K562 (cell line): ENCODE measurements around the gene TAF1B. TPM values are rescaled to one million over a fixed set of nuclear protein-coding genes. Genes with fewer than 3 reads are reported as not detected.

Experiments
- ATAC-seq: fragments of 200-7000 bp; cut with Tn5 transposase; 3 replicates; pipeline ENCODE4 v1.9.1; 2020; ENCODE audit warnings: moderate library complexity
- BruUV-seq: library from RNA; stranded (reverse); fragments of 400-500 nt; replicated peaks from 2 replicates; lab custom pipeline; 2021; lab: Mats Ljungman, UMichigan
- CTCF ChIA-PET: fragments of 300-600 bp; formaldehyde crosslinking; extraction: SDS; loops from one replicate; lab custom pipeline; 2021; ENCODE audit warnings: low intra/inter-chr PET ratio; lab: Yijun Ruan, JAX
- POLR2A ChIA-PET: fragments of 300-600, 350-650 bp; sonication (Branson Sonifier 250); formaldehyde crosslinking; extraction: SDS; loops from one replicate; lab custom pipeline; 2021; ENCODE audit warnings: antibody characterized with exemption, inconsistent platforms; lab: Yijun Ruan, JAX
- DNase-seq, 4 experiments: peaks; one replicate each; pipeline versions ENCODE4 v3.0.0 to v3.0.0-alpha.2; 2011 to 2018; ENCODE audit warnings: low spot score in 3 of 4, mixed read lengths in 3 of 4; ENCODE audit errors: extremely low read depth in 1 of 4
- FAIRE-seq: peaks from 2 replicates; lab custom pipeline; 2011; peaks lifted over from hg19 to GRCh38; lab: Jason Lieb, UNC
- H2AFZ ChIP-seq: 2 replicates; pipeline ENCODE4 v1.6.0; 2011; ENCODE audit warnings: low read depth, low read length, control low read depth, inconsistent platforms
- H3K27ac ChIP-seq: fragments of 200-600 bp; 3 replicates; pipeline ENCODE4 v1.8.0; 2011; ENCODE audit warnings: low read depth, mild to moderate bottlenecking, control low read depth, inconsistent platforms, low read length, moderate library complexity, mixed read lengths; ENCODE audit errors: extremely low read depth
- H3K27me3 ChIP-seq, 2 experiments: fragments of 300-600 bp in 1 of 2; 2 replicates in 1 of 2; 3 replicates in 1 of 2; pipeline versions ENCODE4 v1.6.0 to v1.8.0; 2011; ENCODE audit warnings: inconsistent platforms in 2 of 2, low read length in 2 of 2, mild to moderate bottlenecking in 1 of 2, mixed read lengths in 1 of 2, moderate library complexity in 1 of 2; ENCODE audit not compliant: control insufficient read depth in 2 of 2, insufficient read depth in 2 of 2
- H3K36me3 ChIP-seq: fragments of 300-600 bp; 3 replicates; pipeline ENCODE4 v1.8.0; 2011; ENCODE audit warnings: mild to moderate bottlenecking, low read length, inconsistent platforms; ENCODE audit not compliant: control insufficient read depth, insufficient read depth
- H3K4me1 ChIP-seq, 2 experiments: fragments of 200-600 bp in 1 of 2; replicated peaks in 1 of 2; 2 replicates in 1 of 2; 3 replicates in 1 of 2; pipeline versions ENCODE4 v1.5.1 to v1.8.0; 2011; ENCODE audit warnings: inconsistent platforms in 2 of 2, low read length in 2 of 2, mild to moderate bottlenecking in 1 of 2, mixed read lengths in 1 of 2, moderate library complexity in 1 of 2; ENCODE audit not compliant: control insufficient read depth in 2 of 2, insufficient read depth in 2 of 2
- H3K4me2 ChIP-seq: 2 replicates; pipeline ENCODE4 v1.6.1; 2011; ENCODE audit warnings: low read length, control low read depth, inconsistent platforms, mixed read lengths; ENCODE audit not compliant: insufficient read depth
- H3K4me3 ChIP-seq: fragments of 200-600 bp; sonication (generic), shearing (Covaris generic); 2 replicates; pipeline ENCODE4 v1.5.1; 2016; ENCODE audit warnings: control low read depth, inconsistent platforms
- H3K79me2 ChIP-seq: fragments of 200-600 bp; 3 replicates; pipeline ENCODE4 v1.8.0; 2011; ENCODE audit warnings: low read length, inconsistent platforms; ENCODE audit not compliant: control insufficient read depth, insufficient read depth
- H3K9ac ChIP-seq, 2 experiments: 2 replicates each; pipeline versions ENCODE4 v1.6.0 to v1.6.1; 2011; ENCODE audit warnings: low read depth in 2 of 2, low read length in 2 of 2, control low read depth in 1 of 2, inconsistent platforms in 1 of 2, mild to moderate bottlenecking in 1 of 2, mixed read lengths in 1 of 2; ENCODE audit not compliant: insufficient read depth in 1 of 2
- H3K9me1 ChIP-seq: one replicate; pipeline ENCODE4 v1.6.0; 2011; ENCODE audit warnings: inconsistent platforms, mild to moderate bottlenecking, low read length, moderate library complexity; ENCODE audit not compliant: control insufficient read depth, insufficient read depth
- H3K9me3 ChIP-seq: replicated peaks from 2 replicates; pipeline ENCODE4 v1.5.1; 2011; ENCODE audit warnings: low read depth, low read length, inconsistent platforms; ENCODE audit not compliant: control insufficient read depth, insufficient read depth
- H4K20me1 ChIP-seq: replicated peaks from 2 replicates; pipeline ENCODE4 v1.6.1; 2011; ENCODE audit warnings: low read length, inconsistent platforms, mixed read lengths; ENCODE audit not compliant: control insufficient read depth, insufficient read depth
- BCOR ChIP-seq: fragments of 450-650 bp; IDR thresholded peaks from 2 replicates; pipeline ENCODE4 v1.6.1; 2016
- BRD4 ChIP-seq: fragments of 200-600 bp; sonication (generic); IDR thresholded peaks from 2 replicates; pipeline ENCODE4 v1.6.1; 2017; ENCODE audit warnings: inconsistent platforms
- DMBX1 ChIP-seq: fragments of 250-450 bp; sonication (Bioruptor Pico); IDR thresholded peaks from 2 replicates; pipeline ENCODE4 v1.8.0; 2022; ENCODE audit warnings: inconsistent platforms, mild to moderate bottlenecking, moderate library complexity, borderline replicate concordance
- E2F3 ChIP-seq: fragments of 250-450 bp; sonication (Bioruptor Pico); IDR thresholded peaks from 2 replicates; pipeline ENCODE4 v1.4.0; 2020; ENCODE audit warnings: mild to moderate bottlenecking
- FOXA3 ChIP-seq, 2 experiments: fragments of 450-650 bp in 1 of 2; sonication (generic) in 1 of 2; formaldehyde crosslinking; IDR thresholded peaks in 1 of 2; conservative IDR thresholded peaks in 1 of 2; 2 replicates each; pipeline versions ENCODE4 v1.4.0 to v1.8.0; 2020 to 2022; ENCODE audit warnings: mild to moderate bottlenecking in 2 of 2, missing genetic modification reagents in 1 of 2
- GTF2E2 ChIP-seq: fragments of 200-800 bp; sonication (Bioruptor generic); IDR thresholded peaks from 2 replicates; pipeline ENCODE4 v1.6.1; 2016; ENCODE audit warnings: missing genetic modification characterization, missing compliant biosample characterization
- PHF8 ChIP-seq: fragments of 200-600 bp; sonication (generic); IDR thresholded peaks from 2 replicates; pipeline ENCODE4 v1.6.1; 2012; ENCODE audit warnings: mixed run types, mild to moderate bottlenecking, inconsistent platforms, low read length, moderate library complexity, borderline replicate concordance
- RBM25 ChIP-seq: fragments of 200-400 bp; formaldehyde crosslinking; IDR thresholded peaks from 2 replicates; pipeline ENCODE4 v1.6.1; 2018; ENCODE audit warnings: low read length, low read depth, moderate library complexity; ENCODE audit not compliant: severe bottlenecking
- RBM39 ChIP-seq: fragments of 200-400 bp; formaldehyde crosslinking; optimal IDR thresholded peaks from 2 replicates; pipeline ENCODE3; 2018; ENCODE audit warnings: low read depth, low read length
- RCOR1 ChIP-seq, 2 experiments: IDR thresholded peaks; 2 replicates each; pipeline ENCODE4 v1.6.1; 2012; ENCODE audit warnings: low read depth in 2 of 2, low read length in 2 of 2, borderline replicate concordance in 1 of 2, improper control_type of control experiment in 1 of 2
- SIN3A ChIP-seq, 2 experiments: fragments of 150-350 bp in 1 of 2; IDR thresholded peaks; 2 replicates each; pipeline ENCODE4 v1.6.1; 2011 to 2016; ENCODE audit warnings: borderline replicate concordance in 2 of 2, low read depth in 2 of 2, low read length in 2 of 2, mild to moderate bottlenecking in 2 of 2, moderate library complexity in 2 of 2; ENCODE audit not compliant: control insufficient read depth in 1 of 2
- SMAD3 ChIP-seq: fragments of 450-650 bp; formaldehyde crosslinking; conservative IDR thresholded peaks from 2 replicates; pipeline ENCODE4 v1.4.0; 2020; ENCODE audit warnings: mild to moderate bottlenecking
- SMARCC2 ChIP-seq: fragments of 450-650 bp; IDR thresholded peaks from 2 replicates; pipeline ENCODE4 v1.6.1; 2017; ENCODE audit warnings: antibody characterized with exemption, moderate library complexity, mild to moderate bottlenecking, low read depth
- SMC3 ChIP-seq: conservative IDR thresholded peaks from 2 replicates; pipeline ENCODE4 v1.6.1; 2011; ENCODE audit warnings: low read depth, low read length, improper control_type of control experiment; ENCODE audit not compliant: insufficient read depth
- TAF9B ChIP-seq: fragments of 450-650 bp; IDR thresholded peaks from 2 replicates; pipeline ENCODE4 v1.6.1; 2018; ENCODE audit warnings: mild to moderate bottlenecking; ENCODE audit not compliant: partially characterized antibody
- ZNF121 ChIP-seq: sonication (generic); formaldehyde crosslinking; conservative IDR thresholded peaks from 2 replicates; pipeline ENCODE4 v1.8.0; 2022; ENCODE audit warnings: missing genetic modification reagents
- ZNF584 ChIP-seq: fragments of 200-800 bp; sonication (Bioruptor generic); IDR thresholded peaks from 2 replicates; pipeline ENCODE4 v1.6.1; 2016; ENCODE audit warnings: low read depth, mild to moderate bottlenecking, missing genetic modification characterization, missing compliant biosample characterization
- whole genome bisulfite sequencing: fragments of 100-300 bp; shearing (Covaris generic); methylation state at CpG from one replicate; pipeline ENCODE4 v1.1.6; 2016; ENCODE audit warnings: low coverage, mixed read lengths; ENCODE audit not compliant: insufficient coverage; ENCODE audit errors: missing lambda C conversion rate; 5-methylcytosine and 5-hydroxymethylcytosine counted together
- in situ Hi-C: fragments of 300-500 bp; cut with MboI; formaldehyde crosslinking; loops from 4 replicates; pipeline ENCODE4 v1.15.0; 2018; ENCODE audit warnings: inconsistent platforms, mixed read lengths
- intact Hi-C: fragments of 100-400 bp; cut with micrococcal nuclease; formaldehyde crosslinking; loops from 2 replicates; pipeline ENCODE4 v1.14.2; 2022
- polyA plus RNA-seq, 8 experiments: library from polyadenylated mRNA; depleted of rRNA in 4 of 8; stranded (reverse) in 5 of 8; unstranded in 3 of 8; fragments of >200 nt; fragmentation: Nextera tagmentation in 2 of 8; fragmentation: Illumina TruSeq in 1 of 8; extraction: Ambion mirVana in 2 of 8; extraction: Trizol in 1 of 8; gene quantifications; 2 replicates each; pipeline versions ENCODE4 v1.2.1 to v1.2.3, GENCODE V29; 2011 to 2014; ENCODE audit warnings: inconsistent platforms in 1 of 8, missing spikeins in 1 of 8
- total RNA-seq, 7 experiments: library from RNA; depleted of rRNA in 6 of 7; stranded (reverse); fragments of >200 nt in 6 of 7; fragmentation: Illumina TruSeq in 2 of 7; extraction: Trizol in 2 of 7; gene quantifications; 2 replicates each; pipeline versions ENCODE4 v1.2.1 to v1.2.3, GENCODE V29; 2011 to 2021; ENCODE audit warnings: low replicate concordance in 1 of 7

TAF1B gene
- total and polyA plus RNA-seq, 9 of the 15 experiments (the other 6 are each of a cell fraction or from before 2014, with no cell fraction given) = 8.8 to 25.1 (median 17.3) TPM

- DNase-seq (no peak), ATAC-seq (no peak), FAIRE-seq (no peak)
- H4K20me1 ChIP-seq = no peaks in the 10 kb centered on the region
- peak overlapping the region; percentile 88 for H3K9ac ChIP-seq
- in situ Hi-C loops = no loop called here
- H3K79me2 ChIP-seq = peaks cover 30% of the 10 kb centered on the region
- H3K27ac ChIP-seq = peak overlapping the region; percentile 88
- no peaks in the 10 kb centered on the region for H3K9me3 ChIP-seq
- WGBS = 11% methylated on average over 21 of the region's 21 CpGs
- no peaks in the 10 kb centered on the region for H3K9me1 ChIP-seq
- intact Hi-C loops = loop anchor here (2.0 kb wide), 1 partner anchor 28 kb away; no protein-coding TSS in a partner anchor
- peak overlapping the region; percentile 91 for H3K4me2 ChIP-seq
- peaks cover 25% of the 10 kb centered on the region for H3K36me3 ChIP-seq
- H3K4me1 ChIP-seq = peaks cover 10 to 17% of the 10 kb centered on the region in 2 experiments
- TSS peak; percentile 97 for BruUV-seq
- H3K4me3 ChIP-seq = peak overlapping the region; percentile 55
- H3K27me3 ChIP-seq = no peaks in the 10 kb centered on the region
- H2AFZ ChIP-seq = peak overlapping the region; percentile 92
- CTCF ChIA-PET = interaction anchor here (0.6 kb wide), 1 partner anchor 206 kb away, joined by 3 read pairs; no protein-coding TSS in a partner anchor
- POLR2A ChIA-PET = interaction anchor here (0.6 to 3.7 kb wide), 21 partner anchors 9 to 818 kb away, joined by 3 to 11 read pairs (median 3); partner anchors contain the start of gene YWHAQ
- TF ChIP-seq RBM39 (peak; percentile 80), GTF2E2 (tag) (peak; percentile 51; the same call in 1 of the 2 replicates), SMAD3 (CRISPR knock-in tag) (no peak), SMARCC2 (0 out of 2 replicates have a peak, but pooled peaks have one; percentile 23), SMC3 (no peak), RBM25 (peak; percentile 73), ZNF121 (CRISPR knock-in tag) (peak; percentile 53; the same call in 1 of the 2 replicates), BCOR (peak; percentile 83), TAF9B (peak; percentile 64), E2F3 (CRISPR knock-in tag) (0 out of 2 replicates have a peak, but pooled peaks have one; percentile 15), BRD4 (peak; percentile 62; the same call in 1 of the 2 replicates), FOXA3 (CRISPR knock-in tag; conservative IDR thresholded peaks at IDR 0.05 in 1 of 2, IDR thresholded peaks at IDR 0.05 in 1 of 2) (peak in 1 of 2 experiments; percentile 59; a peak in 2 of 4 replicates), RCOR1 (IDR thresholded peaks at IDR 0.05; ENCODE audit: borderline replicate concordance in 1 of 2, low read depth in 2 of 2, low read length in 2 of 2) (peak in 1 of 2 experiments; percentile 22; a peak in 1 of 4 replicates), PHF8 (peak; percentile 93), DMBX1 (CRISPR knock-in tag) (0 out of 2 replicates have a peak, but pooled peaks have one; percentile 15), SIN3A (IDR thresholded peaks at IDR 0.05; ENCODE audit: borderline replicate concordance in 2 of 2, control insufficient read depth in 1 of 2, low read depth in 2 of 2, low read length in 2 of 2) (no peak), ZNF584 (0 out of 2 replicates have a peak, but pooled peaks have one; percentile 7)
These were observed 616 bp upstream of the TAF1B start for GRCh38 chr2:9842487-9843228.
